ENCODE data around the gene FAM234B. TPM values are rescaled to one million over a fixed set of nuclear protein-coding genes. Genes with fewer than 3 reads are reported as not detected.

FAM234B gene
- total RNA-seq, 3 donors from 2014 or later (not counting 1 experiment from before 2014, with no cell fraction given), result 5.5 to 8.7 (median 6.6) TPM

DNA sequence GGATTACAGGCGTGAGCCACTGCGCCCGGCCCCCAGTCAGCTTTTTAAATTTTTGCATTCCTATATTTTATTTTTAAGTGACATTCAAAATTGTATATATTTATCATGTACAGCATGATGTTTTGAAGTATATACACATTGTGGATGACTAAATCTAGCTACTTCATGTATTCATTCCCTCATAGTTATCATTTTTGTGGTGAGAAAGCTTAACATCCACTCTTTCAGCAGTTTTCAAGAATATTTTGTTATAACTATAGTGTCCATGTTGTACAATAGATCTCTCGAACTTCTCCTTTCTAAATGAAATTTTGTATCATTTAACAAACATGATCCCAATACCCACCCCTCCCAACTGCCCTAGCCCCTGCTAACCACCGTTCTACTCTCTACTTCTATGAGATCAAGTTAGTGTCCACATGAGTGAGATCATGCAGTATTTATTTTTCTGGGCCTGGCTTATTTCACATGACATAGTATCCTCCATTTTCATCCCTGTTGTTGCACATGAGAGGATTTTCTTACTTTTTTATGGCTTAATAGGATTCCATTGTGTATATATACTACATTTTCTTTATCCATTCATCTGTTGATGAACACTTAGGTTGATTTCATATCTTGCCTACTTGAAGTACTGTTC is 35.3 kb upstream of the FAM234B start:
- Histone ChIP-seq H3K4me3 (ENCODE audit: low read length) (no peak overlapping the region), H3K27ac (ENCODE audit: low read length) (no peak overlapping the region), H3K36me3 (ENCODE audit: control insufficient read depth, insufficient read depth, low read length) (no peaks in the 10 kb centered on the region), H3K9me3 (ENCODE audit: control insufficient read depth, insufficient read depth, low read length) (no peaks in the 10 kb centered on the region), H3K27me3 (ENCODE audit: control insufficient read depth, insufficient read depth, low read length) (no peaks in the 10 kb centered on the region), H3K4me1 (ENCODE audit: control insufficient read depth, insufficient read depth, low read length) (no peaks in the 10 kb centered on the region)
- Mint-ChIP-seq H3K9me3 (no peaks in the 10 kb centered on the region), H3K27ac (no peak overlapping the region), H3K27me3 (ENCODE audit: low read depth in 2 of 2) (peaks cover 15 to 19% of the 10 kb centered on the region in 2 donors), H3K4me1 (no peaks in the 10 kb centered on the region), H3K4me3 (no peak overlapping the region), H3K36me3 (no peaks in the 10 kb centered on the region)
- no peak for ATAC-seq
- DNase-seq, result no peak
- TF ChIP-seq, protein P1, sequence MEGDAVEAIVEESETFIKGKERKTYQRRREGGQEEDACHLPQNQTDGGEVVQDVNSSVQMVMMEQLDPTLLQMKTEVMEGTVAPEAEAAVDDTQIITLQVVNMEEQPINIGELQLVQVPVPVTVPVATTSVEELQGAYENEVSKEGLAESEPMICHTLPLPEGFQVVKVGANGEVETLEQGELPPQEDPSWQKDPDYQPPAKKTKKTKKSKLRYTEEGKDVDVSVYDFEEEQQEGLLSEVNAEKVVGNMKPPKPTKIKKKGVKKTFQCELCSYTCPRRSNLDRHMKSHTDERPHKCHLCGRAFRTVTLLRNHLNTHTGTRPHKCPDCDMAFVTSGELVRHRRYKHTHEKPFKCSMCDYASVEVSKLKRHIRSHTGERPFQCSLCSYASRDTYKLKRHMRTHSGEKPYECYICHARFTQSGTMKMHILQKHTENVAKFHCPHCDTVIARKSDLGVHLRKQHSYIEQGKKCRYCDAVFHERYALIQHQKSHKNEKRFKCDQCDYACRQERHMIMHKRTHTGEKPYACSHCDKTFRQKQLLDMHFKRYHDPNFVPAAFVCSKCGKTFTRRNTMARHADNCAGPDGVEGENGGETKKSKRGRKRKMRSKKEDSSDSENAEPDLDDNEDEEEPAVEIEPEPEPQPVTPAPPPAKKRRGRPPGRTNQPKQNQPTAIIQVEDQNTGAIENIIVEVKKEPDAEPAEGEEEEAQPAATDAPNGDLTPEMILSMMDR (IDR thresholded peaks at IDR 0.05), result no peak
- intact Hi-C loops (cut with micrococcal nuclease), result loop anchor here (10.0 kb wide), 1 partner anchor 654 kb away; the partner anchor contains the start of genes BORCS5 and MANSC1
- WGBS (ENCODE audit: insufficient coverage), result 100% methylated on average over 2 of the region's 5 CpGs

DNA sequence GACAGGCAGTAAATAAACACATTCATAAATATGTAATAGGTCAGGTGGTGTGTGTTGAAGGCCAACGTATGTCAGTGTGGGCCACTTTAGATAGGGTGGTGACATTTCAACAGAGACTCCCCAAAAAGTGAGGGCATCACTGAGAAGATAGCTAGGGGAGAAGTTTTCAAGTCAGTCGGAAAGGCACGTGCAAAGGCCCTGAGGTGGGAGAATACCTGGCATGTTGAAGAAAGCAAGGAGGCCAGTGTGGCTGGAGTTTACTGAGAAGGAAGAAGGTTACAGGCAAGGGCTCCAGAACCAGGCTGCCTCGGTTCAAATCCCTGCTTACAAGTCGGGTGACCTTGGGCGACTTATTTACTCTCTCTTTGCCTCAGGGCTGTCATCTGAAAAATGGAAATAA is 33.1 kb upstream of the FAM234B start:
- H3K9me3 ChIP-seq (ENCODE audit: control insufficient read depth, insufficient read depth, low read length), result no peaks in the 10 kb centered on the region
- Mint-ChIP-seq H3K27me3 (ENCODE audit: low read depth in 2 of 2) (peaks cover 14 to 35% of the 10 kb centered on the region in 2 donors), H3K9me3 (no peaks in the 10 kb centered on the region), H3K27ac (no peak overlapping the region), H3K4me1 (no peaks in the 10 kb centered on the region), H3K36me3 (no peaks in the 10 kb centered on the region), H3K4me3 (no peak overlapping the region)
- TF ChIP-seq, protein P1 (IDR thresholded peaks at IDR 0.05), result no peak
- ATAC-seq, result no peak
- H3K27me3 ChIP-seq (ENCODE audit: control insufficient read depth, insufficient read depth, low read length), result no peaks in the 10 kb centered on the region
- no peaks in the 10 kb centered on the region for H3K36me3 ChIP-seq (ENCODE audit: control insufficient read depth, insufficient read depth, low read length)
- no peaks in the 10 kb centered on the region for H3K4me1 ChIP-seq (ENCODE audit: control insufficient read depth, insufficient read depth, low read length)
- 90% methylated on average over 6 of the region's 6 CpGs for WGBS (ENCODE audit: insufficient coverage)
- H3K4me3 ChIP-seq (ENCODE audit: low read length), result no peak overlapping the region
- intact Hi-C loops (cut with micrococcal nuclease), result no loop called here
- DNase-seq, result no peak
- no peak overlapping the region for H3K27ac ChIP-seq (ENCODE audit: low read length)

DNA sequence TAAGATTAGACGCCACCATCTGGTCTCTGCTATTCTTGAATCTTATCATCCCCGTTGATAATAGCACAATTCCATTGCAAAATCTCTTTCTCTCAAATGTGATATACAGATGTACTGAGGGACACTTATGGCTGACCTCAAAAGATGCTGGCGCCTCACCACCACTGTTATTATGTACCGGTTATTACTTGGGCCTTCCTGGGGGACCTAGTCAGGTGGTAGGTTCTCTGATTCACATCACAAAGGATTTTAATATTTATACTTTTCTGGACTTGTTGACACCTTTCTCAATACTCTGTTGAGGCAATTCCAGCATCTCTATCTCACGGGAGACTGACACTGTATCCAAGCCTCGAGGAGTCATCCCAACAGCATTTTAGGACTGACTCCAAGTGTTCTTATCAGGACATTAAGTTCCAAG is 21.3 kb upstream of the FAM234B start:
- whole genome bisulfite sequencing (ENCODE audit: insufficient coverage), result 96% methylated on average over 5 of the region's 6 CpGs
- intact Hi-C loops (cut with micrococcal nuclease), result no loop called here
- H3K4me3 Mint-ChIP-seq, result no peak overlapping the region

More for the DNA sequence above, 21.3 kb upstream of the FAM234B start:
- H3K27me3 Mint-ChIP-seq (ENCODE audit: low read depth in 2 of 2), result peaks cover 18% of the 10 kb centered on the region in 2 donors
- H3K27ac Mint-ChIP-seq, result no peak overlapping the region
- H3K36me3 Mint-ChIP-seq, result no peaks in the 10 kb centered on the region
- no peaks in the 10 kb centered on the region for H3K9me3 Mint-ChIP-seq
- DNase-seq (no peak), ATAC-seq (no peak)
- TF ChIP-seq, protein P1 (IDR thresholded peaks at IDR 0.05), result no peak
- Histone ChIP-seq H3K4me1 (ENCODE audit: control insufficient read depth, insufficient read depth, low read length) (no peaks in the 10 kb centered on the region), H3K27me3 (ENCODE audit: control insufficient read depth, insufficient read depth, low read length) (no peaks in the 10 kb centered on the region), H3K9me3 (ENCODE audit: control insufficient read depth, insufficient read depth, low read length) (no peaks in the 10 kb centered on the region), H3K4me3 (ENCODE audit: low read length) (no peak overlapping the region), H3K36me3 (ENCODE audit: control insufficient read depth, insufficient read depth, low read length) (no peaks in the 10 kb centered on the region), H3K27ac (ENCODE audit: low read length) (no peak overlapping the region)
- H3K4me1 Mint-ChIP-seq, result no peaks in the 10 kb centered on the region
